Activated naive CD4-positive, alpha-beta T cell treated with Interleukin-2 at 50 U/mL for 16 hours (primary cell): ENCODE measurements around the gene PARS2.
A peak's percentile ranks its signal among the peaks of the same experiment; 100 is the strongest.
"Not testable (repeated sequence)": the region's sequence is repeated elsewhere in the genome, so short reads cannot be mapped to it uniquely, and the experiment has no call there.

Experiments used
- DNase-seq: peaks from one replicate; pipeline ENCODE4 v3.0.0-alpha.2; 2020

PARS2 gene

GRCh38 chr1:54798769-54799641 lies 34.7 kb upstream of the PARS2 start:
- DNase-seq = peak; percentile 48

GRCh38 chr1:54798206-54798605 lies 33.9 kb upstream of the PARS2 start:
- DNase-seq = no peak

GRCh38 chr1:54796902-54797301 lies 32.6 kb upstream of the PARS2 start:
- DNase-seq = no peak

DNA sequence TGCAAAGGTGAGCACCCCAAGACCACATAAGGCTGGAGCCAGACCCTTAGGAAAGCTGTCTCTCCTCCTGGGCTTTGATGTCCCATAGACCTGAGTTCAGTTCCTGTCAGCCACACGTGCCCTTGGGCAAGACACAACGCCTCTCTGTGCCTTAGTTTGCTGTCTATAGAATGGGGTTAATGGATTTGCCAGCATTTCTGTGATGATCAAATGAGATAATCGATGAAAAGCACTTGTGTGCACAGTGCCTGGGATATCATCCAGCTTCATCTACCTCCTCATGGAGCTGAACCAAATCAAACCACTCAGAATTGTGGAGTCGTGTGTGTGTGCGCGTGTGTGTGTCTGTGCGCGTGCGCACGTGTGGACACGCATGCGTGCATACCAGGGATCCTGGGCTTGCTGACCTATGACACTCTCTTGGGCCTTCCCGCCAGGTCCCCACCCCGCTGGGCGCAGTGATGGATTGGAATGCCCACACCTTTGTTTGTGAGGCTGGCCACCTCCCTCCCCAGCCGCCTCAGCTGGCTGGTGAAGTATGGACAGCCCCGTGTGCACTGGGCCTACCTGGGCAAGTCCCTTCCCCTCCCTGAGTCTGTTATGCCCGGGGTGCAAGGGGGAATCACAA lies 31.6 kb upstream of the PARS2 start:
- DNase-seq = no peak

GRCh38 chr1:54795356-54795665 lies 31.0 kb upstream of the PARS2 start:
- DNase-seq = no peak

DNA sequence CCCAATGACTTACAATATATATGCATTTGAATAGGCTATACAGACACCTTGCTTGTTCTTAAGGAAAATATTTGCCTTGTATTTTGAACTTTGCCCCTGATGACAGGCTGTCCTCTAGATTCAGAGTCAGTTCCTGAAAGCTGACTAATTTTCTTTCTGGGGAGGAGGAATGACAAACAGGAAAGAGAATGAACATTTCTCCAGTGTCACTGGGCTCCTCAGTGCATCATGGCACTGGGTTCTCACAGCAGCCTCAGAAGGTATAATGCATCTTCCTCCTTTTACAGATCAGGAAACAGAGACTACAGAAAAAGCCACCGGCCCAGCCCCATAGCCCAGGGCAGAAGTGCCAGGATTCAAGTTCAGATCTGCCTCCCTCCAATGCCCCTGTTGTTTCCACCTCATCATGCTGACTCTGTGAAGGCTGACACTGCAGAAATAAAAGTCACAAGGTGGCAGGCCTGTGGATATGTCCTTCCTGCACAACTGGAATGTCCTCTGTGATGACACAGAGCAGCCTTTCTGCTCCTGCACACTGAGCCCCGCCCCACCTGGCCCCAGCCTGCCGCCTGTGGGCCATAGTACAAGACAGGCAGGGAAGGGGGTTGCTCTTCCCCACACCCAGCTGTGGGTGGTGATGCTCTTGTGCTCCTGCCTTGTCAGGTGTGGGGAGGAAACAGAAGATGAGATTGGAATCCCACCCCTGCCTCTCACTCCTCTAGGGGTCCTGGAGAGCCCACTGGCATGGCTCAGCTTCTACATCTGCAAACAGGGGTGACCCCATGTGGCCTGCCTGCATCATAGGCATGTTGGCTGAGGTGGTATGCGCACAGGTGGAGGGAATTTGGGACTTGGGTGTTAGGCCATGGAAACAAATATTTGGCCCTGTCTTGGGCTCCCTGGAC lies 30.4 kb upstream of the PARS2 start:
- DNase-seq = no peak

DNA sequence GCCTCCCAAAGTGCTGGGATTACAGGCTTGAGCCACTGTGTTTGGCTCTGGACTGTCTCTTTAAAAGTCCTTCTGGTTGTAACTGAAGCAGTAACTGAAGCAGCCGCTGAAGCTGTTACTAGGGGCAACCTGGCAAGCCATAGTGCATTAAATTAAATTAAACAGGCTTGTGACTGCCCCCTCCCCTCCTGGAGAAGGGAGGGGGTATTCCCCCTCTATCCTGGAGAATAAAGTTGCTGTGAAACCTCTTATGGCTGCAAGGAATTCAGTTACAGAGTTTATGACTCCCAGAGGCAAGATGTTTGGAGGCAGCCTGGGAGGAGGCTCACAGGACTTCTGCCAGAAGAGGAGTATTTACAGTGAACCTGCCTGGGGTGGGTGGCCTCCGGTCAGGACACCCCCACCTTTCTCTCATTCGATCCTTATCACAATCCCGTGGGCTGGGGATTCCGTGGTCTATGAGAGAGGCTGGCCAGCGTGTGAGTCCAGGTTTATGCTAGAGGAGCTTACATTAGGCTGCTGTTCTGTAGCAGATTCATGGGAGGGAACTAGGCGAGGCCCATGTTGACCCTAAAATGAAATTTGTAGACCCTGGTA lies 28.5 kb upstream of the PARS2 start:
- DNase-seq = no peak

GRCh38 chr1:54791880-54792522 lies 27.7 kb upstream of the PARS2 start:
- DNase-seq = peak; percentile 47

- no peak for DNase-seq
Measured at GRCh38 chr1:54788459-54788858, 24.1 kb upstream of the PARS2 start.

DNA sequence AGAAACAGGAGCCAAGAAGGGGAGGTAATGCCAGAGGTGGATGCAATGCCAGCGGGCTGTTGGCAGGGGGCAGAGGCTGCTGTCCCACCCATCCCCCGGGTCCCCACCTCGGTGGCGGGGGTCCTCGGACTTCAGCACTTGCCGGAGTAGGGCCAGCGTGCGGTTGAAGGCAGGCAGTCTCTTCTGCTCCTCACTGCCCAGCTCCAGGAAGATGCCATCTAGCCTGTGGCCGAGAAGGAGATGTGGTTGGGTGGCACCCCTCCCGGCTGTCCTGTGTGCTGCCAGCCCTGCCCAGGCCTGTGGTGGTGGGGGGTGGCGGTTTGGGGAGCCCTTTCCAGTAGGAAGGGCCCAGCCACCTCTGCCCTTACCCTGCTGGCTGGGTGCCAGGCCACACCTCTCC lies 23.3 kb upstream of the PARS2 start:
- no peak for DNase-seq

GRCh38 chr1:54786778-54787177 lies 22.5 kb upstream of the PARS2 start:
- no peak for DNase-seq

DNA sequence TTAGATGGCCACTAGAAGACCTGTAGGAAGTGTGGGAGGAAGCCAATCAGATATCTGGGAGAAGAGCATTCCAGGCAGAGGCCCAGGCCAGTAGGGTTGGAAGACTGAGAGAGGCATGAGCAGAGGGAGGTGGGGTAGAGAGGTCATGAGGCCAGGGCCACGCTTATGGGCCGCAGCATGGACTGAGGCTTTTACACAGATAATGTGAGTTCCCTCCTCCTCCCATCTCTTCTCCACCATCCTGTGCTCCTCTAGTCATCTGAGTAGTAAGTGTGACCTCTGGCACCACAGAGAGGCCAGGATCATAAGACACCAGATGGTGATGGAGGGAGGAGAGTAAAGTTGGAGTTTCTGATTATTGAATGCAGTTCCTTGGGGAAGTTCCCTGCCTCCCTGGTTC lies 19.7 kb upstream of the PARS2 start:
- DNase-seq = no peak

DNA sequence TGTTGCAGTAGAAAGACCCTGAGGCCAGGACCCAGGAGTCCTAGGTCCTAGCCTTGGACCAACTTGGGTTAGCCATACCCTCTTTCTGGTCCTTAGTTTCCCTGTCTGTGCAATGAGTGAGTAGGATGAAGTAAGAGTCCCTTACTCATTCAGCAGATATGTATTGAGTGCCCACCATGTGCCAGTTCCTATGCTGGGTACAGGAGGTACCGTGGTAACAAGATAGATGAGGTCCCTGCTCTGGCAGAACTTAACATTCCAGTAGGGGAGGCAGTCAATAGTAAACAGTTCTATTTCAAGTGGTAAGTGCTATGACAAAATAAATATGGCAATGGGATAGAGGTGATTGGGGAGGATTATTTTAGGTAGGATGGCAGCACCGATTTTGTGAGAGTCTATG lies 18.3 kb upstream of the PARS2 start:
- no peak for DNase-seq

DNA sequence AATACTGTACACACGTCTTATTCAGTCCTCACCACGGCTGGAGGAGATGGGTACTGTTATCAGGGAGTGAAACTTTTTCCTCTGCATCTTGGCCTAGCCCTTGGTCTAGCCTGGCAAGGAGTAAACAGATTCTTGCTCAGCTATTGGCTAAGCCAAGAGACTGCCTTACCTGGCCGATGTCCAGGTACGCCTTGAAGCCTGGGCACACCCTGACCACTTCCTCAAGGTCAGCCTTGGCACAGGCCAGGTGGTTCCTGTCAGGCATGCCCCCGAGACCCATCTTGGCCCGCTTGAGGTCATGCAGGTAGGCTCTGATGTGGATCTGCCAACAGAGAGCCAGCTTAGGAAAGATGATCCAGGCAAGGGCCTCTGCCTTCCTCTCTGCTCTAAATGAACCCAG lies 17.8 kb upstream of the PARS2 start:
- DNase-seq = no peak

DNA sequence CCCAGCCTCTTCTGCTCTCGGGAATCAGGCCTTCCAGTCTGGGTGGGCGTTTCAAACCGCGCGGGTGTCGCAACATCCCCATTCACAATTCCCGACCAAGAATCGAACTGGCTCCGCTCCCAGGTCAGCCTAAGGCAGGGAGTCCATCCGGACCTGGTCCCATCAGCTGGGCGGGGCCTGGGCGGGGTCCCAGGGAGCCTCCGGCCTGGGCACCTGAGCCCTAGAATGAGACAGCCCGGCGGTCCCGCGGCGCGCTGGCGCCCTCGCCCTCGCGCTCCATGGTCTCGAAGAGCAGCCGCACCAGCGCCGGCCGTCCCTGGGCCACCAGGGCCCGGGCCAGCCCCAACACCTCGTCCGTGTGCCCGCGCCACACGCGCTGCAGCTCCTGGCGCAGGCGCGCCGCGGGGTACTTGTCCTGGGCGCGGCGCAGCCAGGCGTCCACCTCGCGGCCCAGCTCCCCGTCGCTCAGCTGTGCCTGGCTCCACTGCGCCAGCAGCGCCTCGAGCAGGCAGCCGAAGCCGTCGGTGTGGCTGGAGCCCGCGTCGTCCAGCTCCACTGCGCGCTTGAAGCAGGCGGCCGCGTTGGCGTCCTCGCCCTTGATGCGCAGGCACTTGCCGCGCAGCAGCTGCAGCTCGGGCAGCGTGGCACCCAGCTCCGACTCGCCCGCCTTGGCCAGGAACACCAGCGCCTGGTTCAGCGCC lies 16.9 kb upstream of the PARS2 start:
- no peak for DNase-seq

DNA sequence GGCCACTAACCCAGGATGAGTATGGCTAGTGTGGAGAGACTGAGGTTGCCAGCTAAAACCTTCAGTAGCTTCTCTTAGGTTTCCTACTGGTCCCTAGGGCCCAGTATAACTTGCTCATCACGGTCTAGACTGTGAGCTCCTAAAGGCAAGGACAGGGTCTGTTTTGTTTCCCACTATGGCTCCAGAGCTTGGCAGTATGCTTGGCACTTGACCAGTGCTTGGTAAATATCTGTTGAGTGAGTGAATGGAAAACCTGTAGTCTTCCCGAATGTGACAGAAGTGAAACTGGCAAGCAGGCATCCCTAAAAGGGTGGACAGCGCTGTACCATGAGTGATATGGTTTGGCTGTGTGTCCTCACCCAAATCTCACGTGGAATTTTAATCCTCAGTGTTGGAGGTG lies 13.1 kb upstream of the PARS2 start:
- no peak for DNase-seq

DNA sequence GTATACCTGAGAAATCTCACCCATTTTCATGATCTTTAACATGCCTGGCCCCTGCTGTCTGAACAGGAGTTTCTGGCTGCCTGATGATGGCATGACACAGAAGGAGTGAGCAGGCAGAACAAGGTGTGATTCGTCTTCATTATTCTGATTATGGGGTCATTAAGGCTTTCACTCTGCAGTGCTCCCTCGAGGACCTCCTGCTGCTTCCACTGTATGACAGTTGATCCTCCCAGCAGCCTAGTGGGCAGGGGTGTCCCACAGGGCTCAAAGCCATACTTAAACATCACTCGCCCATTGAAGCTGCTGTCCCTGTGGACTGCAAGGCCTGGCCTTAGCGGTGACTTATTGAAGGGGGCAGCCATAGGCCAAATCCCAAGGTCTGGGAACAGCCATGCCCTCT lies 12.7 kb upstream of the PARS2 start:
- no peak for DNase-seq

DNA sequence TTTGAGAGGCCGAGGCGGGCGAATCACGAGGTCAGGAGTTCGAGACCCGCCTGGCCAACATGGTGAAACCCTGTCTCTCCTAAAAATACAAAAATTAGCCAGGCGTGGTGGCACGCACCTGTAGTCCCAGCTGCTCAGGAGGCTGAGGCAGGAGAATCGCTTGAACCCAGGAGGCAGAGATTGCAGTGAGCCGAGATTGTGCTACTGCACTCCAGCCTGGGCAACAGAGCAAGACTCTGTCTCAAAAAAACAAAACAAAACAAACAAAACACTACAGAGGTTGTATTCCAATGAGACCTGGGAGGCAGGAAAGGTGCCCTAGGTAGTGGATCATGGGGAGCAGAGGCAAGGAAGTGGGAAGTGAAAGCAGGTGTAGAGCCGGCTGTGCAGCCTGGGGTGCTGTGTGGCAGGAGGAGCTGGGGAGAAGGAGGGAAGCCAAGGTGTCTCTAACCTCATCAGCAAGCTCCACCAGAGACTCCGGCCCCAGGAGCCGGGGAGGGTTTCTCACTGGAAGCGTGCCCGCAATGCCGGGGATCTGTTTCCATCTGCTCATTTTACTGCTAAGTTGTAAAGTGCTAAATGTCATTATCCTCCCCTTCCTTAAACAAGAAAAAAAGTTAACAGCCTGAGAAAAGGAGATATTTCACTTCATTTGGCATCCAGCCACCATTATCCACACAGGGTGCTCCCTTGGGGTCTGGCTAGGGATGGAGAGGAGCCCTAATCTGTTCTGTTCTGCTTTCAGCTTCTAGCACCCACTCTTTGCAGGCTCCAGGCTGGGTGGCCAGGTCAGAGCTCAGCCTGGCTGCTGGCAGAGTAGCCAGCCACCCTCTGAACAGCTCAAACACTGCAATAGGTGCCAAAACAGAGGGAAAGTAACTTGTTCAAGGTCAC lies 11.8 kb upstream of the PARS2 start:
- not testable (repeated sequence) for DNase-seq

- no peak for DNase-seq
Measured at GRCh38 chr1:54774820-54775498, 10.6 kb upstream of the PARS2 start.

DNA sequence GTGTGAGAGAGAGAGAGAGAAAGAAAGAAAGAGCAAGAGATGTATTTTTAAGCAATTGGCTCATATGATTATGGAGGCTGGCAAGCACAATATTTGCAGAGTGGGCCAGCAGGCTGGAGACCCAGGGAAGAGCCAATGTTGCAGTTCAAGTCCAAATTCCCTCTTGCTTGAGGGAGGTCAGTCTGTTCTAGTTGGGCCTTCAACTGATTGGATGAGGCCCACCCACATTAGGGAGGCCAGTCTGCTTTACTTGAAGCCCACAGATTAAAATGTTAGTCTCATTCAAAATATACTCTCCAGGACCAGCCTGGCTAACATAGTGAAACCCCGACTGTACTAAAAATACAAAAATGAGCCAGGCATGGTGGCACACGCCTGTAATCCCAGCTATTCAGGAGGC lies 8.6 kb upstream of the PARS2 start:
- no peak for DNase-seq
